GM12878 (cell line): Measurements from ENCODE around the gene PELI1. TPM values are rescaled to one million over a fixed set of nuclear protein-coding genes. Genes with fewer than 3 reads are reported as not detected.

ENCODE experiments used
- ATAC-seq: fragments of 200-7000 bp; cut with Tn5 transposase; 3 replicates; pipeline ENCODE4 v1.9.1; 2020; ENCODE audit warnings: mild to moderate bottlenecking, moderate library complexity
- BruUV-seq: library from RNA; stranded (reverse); fragments of 400-500 nt; replicated peaks from 2 replicates; lab custom pipeline; 2021; lab: Mats Ljungman, UMichigan
- CTCF ChIA-PET: fragments of 300-600 bp; sonication (Branson Sonifier 250); formaldehyde crosslinking; extraction: SDS; loops from one replicate; lab custom pipeline; 2021; ENCODE audit warnings: inconsistent platforms; lab: Yijun Ruan, JAX
- POLR2A ChIA-PET: fragments of 350-600 bp; formaldehyde crosslinking; extraction: SDS; loops from one replicate; lab custom pipeline; 2021; ENCODE audit warnings: inconsistent platforms; lab: Charles Lee
- RAD21 ChIA-PET: fragments of 300-600 bp; sonication (Branson Sonifier 250); formaldehyde crosslinking; loops from one replicate; lab custom pipeline; 2023; ENCODE audit warnings: antibody characterized with exemption; ENCODE audit not compliant: unreplicated experiment; lab: Charles Lee
- SMC1A ChIA-PET: fragments of 300-600 bp; sonication (Branson Sonifier 250); formaldehyde crosslinking; loops from one replicate; lab custom pipeline; 2023; ENCODE audit not compliant: unreplicated experiment, uncharacterized antibody; lab: Charles Lee
- DNase-seq: peaks from one replicate; pipeline ENCODE4 v3.0.0-alpha.2; 2011; ENCODE audit warnings: low read depth, low spot score
- FAIRE-seq: peaks from 3 replicates; lab custom pipeline; 2011; peaks lifted over from hg19 to GRCh38; lab: Jason Lieb, UNC
- H2AFZ ChIP-seq: 2 replicates; pipeline ENCODE4 v1.6.0; 2011; ENCODE audit warnings: low read depth, low read length, control low read depth; ENCODE audit not compliant: control insufficient read depth
- H3K27ac ChIP-seq: 2 replicates; pipeline ENCODE4 v1.5.1; 2011; ENCODE audit warnings: control low read depth; ENCODE audit not compliant: control insufficient read depth, insufficient read depth
- H3K27me3 ChIP-seq, 2 experiments: replicated peaks in 1 of 2; 2 replicates each; pipeline versions ENCODE4 v1.6.0 to v1.6.1; 2011; ENCODE audit warnings: low read length in 1 of 2; ENCODE audit not compliant: control insufficient read depth in 2 of 2, insufficient read depth in 2 of 2
- H3K36me3 ChIP-seq, 2 experiments: 2 replicates each; pipeline ENCODE4 v1.5.1; 2011; ENCODE audit warnings: low read length in 1 of 2; ENCODE audit not compliant: control insufficient read depth in 2 of 2, insufficient read depth in 2 of 2
- H3K4me1 ChIP-seq: 2 replicates; pipeline ENCODE4 v1.6.1; 2011; ENCODE audit warnings: mild to moderate bottlenecking, low read length, moderate library complexity, mixed read lengths; ENCODE audit not compliant: control insufficient read depth, insufficient read depth
- H3K4me2 ChIP-seq: 2 replicates; pipeline ENCODE4 v1.6.0; 2011; ENCODE audit warnings: control low read depth; ENCODE audit not compliant: control insufficient read depth, insufficient read depth
- H3K4me3 ChIP-seq: fragments of 200-600 bp; sonication (generic); 2 replicates; pipeline ENCODE4 v1.5.1; 2016
- H3K79me2 ChIP-seq: 2 replicates; pipeline ENCODE4 v1.6.0; 2011; ENCODE audit warnings: low read length; ENCODE audit not compliant: control insufficient read depth, insufficient read depth
- H3K9ac ChIP-seq: 2 replicates; pipeline ENCODE4 v1.8.0; 2011; ENCODE audit warnings: low read length, control low read depth, mixed read lengths; ENCODE audit not compliant: control insufficient read depth, insufficient read depth
- H3K9me3 ChIP-seq: replicated peaks from 3 replicates; pipeline ENCODE4 v1.5.1; 2011; ENCODE audit warnings: mild to moderate bottlenecking, low read length; ENCODE audit not compliant: control insufficient read depth, insufficient read depth
- H4K20me1 ChIP-seq: 2 replicates; pipeline ENCODE4 v1.6.0; 2011; ENCODE audit not compliant: control insufficient read depth, insufficient read depth
- ELK1 ChIP-seq: IDR thresholded peaks from 2 replicates; pipeline ENCODE4 v1.6.1; 2012; ENCODE audit warnings: low read depth, low read length, improper control_type of control experiment
- GATAD2B ChIP-seq: fragments of 450-650 bp; conservative IDR thresholded peaks from 2 replicates; pipeline ENCODE4 v1.6.1; 2017; ENCODE audit warnings: low read depth, mild to moderate bottlenecking, moderate library complexity
- IRF5 ChIP-seq: fragments of 450-650 bp; IDR thresholded peaks from 2 replicates; pipeline ENCODE4 v1.6.1; 2017; ENCODE audit warnings: borderline replicate concordance
- MEF2A ChIP-seq: IDR thresholded peaks from 2 replicates; pipeline ENCODE4 v1.6.1; 2011; ENCODE audit warnings: low read depth, mild to moderate bottlenecking, low read length, moderate library complexity; ENCODE audit not compliant: insufficient read depth
- MEF2B ChIP-seq: fragments of 450-650 bp; IDR thresholded peaks from 2 replicates; pipeline ENCODE4 v1.6.1; 2018; ENCODE audit warnings: mild to moderate bottlenecking, moderate library complexity; ENCODE audit not compliant: partially characterized antibody, poor library complexity, severe bottlenecking
- MXI1 ChIP-seq: fragments of 150-350 bp; IDR thresholded peaks from 2 replicates; pipeline ENCODE4 v1.6.1; 2011; ENCODE audit warnings: low read depth, mild to moderate bottlenecking, inconsistent platforms, low read length, improper control_type of control experiment
- PKNOX1 ChIP-seq: fragments of 450-650 bp; IDR thresholded peaks from 2 replicates; pipeline ENCODE4 v1.6.1; 2016; ENCODE audit warnings: mild to moderate bottlenecking
- POU2F2 ChIP-seq: IDR thresholded peaks from 3 replicates; pipeline ENCODE4 v1.6.1; 2011; ENCODE audit warnings: low read depth, mild to moderate bottlenecking, low read length, borderline replicate concordance
- SKIL ChIP-seq: fragments of 450-650 bp; IDR thresholded peaks from 2 replicates; pipeline ENCODE4 v1.6.1; 2017; ENCODE audit warnings: mild to moderate bottlenecking, low read depth, inconsistent platforms; ENCODE audit not compliant: poor library complexity, severe bottlenecking
- SMARCA5 ChIP-seq: fragments of 450-650 bp; IDR thresholded peaks from 2 replicates; pipeline ENCODE4 v1.6.1; 2017; ENCODE audit warnings: mild to moderate bottlenecking
- TCF3 ChIP-seq: IDR thresholded peaks from 2 replicates; pipeline ENCODE4 v1.6.1; 2012; ENCODE audit warnings: low read depth, mild to moderate bottlenecking, low read length, borderline replicate concordance; ENCODE audit not compliant: insufficient read depth
- TCF7 ChIP-seq: IDR thresholded peaks from 2 replicates; pipeline ENCODE4 v1.6.1; 2014; ENCODE audit warnings: antibody characterized with exemption, borderline replicate concordance
- ZNF622 ChIP-seq: fragments of 450-650 bp; IDR thresholded peaks from 2 replicates; pipeline ENCODE4 v1.6.1; 2017; ENCODE audit warnings: mild to moderate bottlenecking, inconsistent platforms
- ZZZ3 ChIP-seq: IDR thresholded peaks from 2 replicates; pipeline ENCODE4 v1.6.1; 2011; ENCODE audit warnings: low read depth; ENCODE audit not compliant: control insufficient read depth, insufficient read length
- WGBS: methylation state at CpG from one replicate; pipeline ENCODE4 v1.1.6; 2016; ENCODE audit warnings: low lambda C conversion rate; ENCODE audit not compliant: insufficient replicate concordance, insufficient coverage; ENCODE audit errors: missing lambda C conversion rate; 5-methylcytosine and 5-hydroxymethylcytosine counted together
- in situ Hi-C: fragments of 300-500 bp; cut with MboI; formaldehyde crosslinking; loops from 9 replicates; pipeline ENCODE4 v1.14.3; 2018; ENCODE audit warnings: mixed read lengths
- intact Hi-C: fragments of 100-400 bp; cut with micrococcal nuclease; formaldehyde crosslinking; loops from one replicate; pipeline ENCODE4 v1.14.2; 2022; ENCODE audit not compliant: unreplicated experiment
- polyA plus RNA-seq, 11 experiments: library from polyadenylated mRNA; depleted of rRNA in 4 of 11; unstranded in 6 of 11; stranded (reverse) in 5 of 11; fragments of >200 nt; fragmentation: Nextera tagmentation in 4 of 11; fragmentation: Illumina TruSeq in 1 of 11; extraction: Ambion mirVana in 4 of 11; extraction: Trizol in 1 of 11; gene quantifications; 1 replicate in 1 of 11; 2 replicates in 10 of 11; pipeline versions ENCODE4 v1.2.1 to v1.2.3, GENCODE V29; 2011 to 2016; ENCODE audit warnings: inconsistent platforms in 2 of 11, missing spikeins in 2 of 11, low read depth in 1 of 11
- total RNA-seq, 4 experiments: library from RNA; depleted of rRNA in 3 of 4; stranded (reverse); fragments of >200 nt in 3 of 4; fragmentation: Illumina TruSeq in 1 of 4; extraction: Trizol in 1 of 4; gene quantifications; 2 replicates each; pipeline versions ENCODE4 v1.2.1 to v1.2.3, GENCODE V29; 2013 to 2021

The PELI1 gene
- total and polyA plus RNA-seq, 10 of the 15 experiments (the other 5 are each of a cell fraction or from before 2014, with no cell fraction given): 12.1 to 92.0 (median 39.8) TPM

- no peak for DNase-seq
- BruUV-seq: no TSS peak
- no peaks in the 10 kb centered on the region for H3K9me3 ChIP-seq
- ChIA-PET SMC1A (interaction anchor here (1.0 to 11.0 kb wide), 9 partner anchors 10 to 276 kb away, joined by 3 to 333 read pairs (median 6); no protein-coding TSS in a partner anchor), CTCF (interaction anchor here (1.7 to 14.1 kb wide), 5 partner anchors 259 to 435 kb away, joined by 3 to 420 read pairs (median 7); no protein-coding TSS in a partner anchor), POLR2A (interaction anchor here (1.0 to 4.0 kb wide), 2 partner anchors 55 to 274 kb away, joined by 4 to 25 read pairs; no protein-coding TSS in a partner anchor), RAD21 (interaction anchor here (1.1 to 12.9 kb wide), 8 partner anchors 10 to 435 kb away, joined by 3 to 358 read pairs (median 6); no protein-coding TSS in a partner anchor)
- ATAC-seq: no peak
- in situ Hi-C loops (loop anchor here (5.0 kb wide), 2 partner anchors 275 to 435 kb away; no protein-coding TSS in a partner anchor), intact Hi-C loops (loop anchor here (5.0 kb wide), 1 partner anchor 40 kb away; no protein-coding TSS in a partner anchor)
- WGBS: 97% methylated on average over 3 of the region's 3 CpGs
- H2AFZ ChIP-seq: no peak overlapping the region
- no peak for FAIRE-seq
- no peaks in the 10 kb centered on the region for H3K27me3 ChIP-seq
- H3K4me2 ChIP-seq: no peak overlapping the region
- no peak for TF ChIP-seq MEF2A
- no peak for TF ChIP-seq MEF2B
- TF ChIP-seq POU2F2: no peak
- TF ChIP-seq PKNOX1: no peak
- no peak for TF ChIP-seq ZZZ3
- TF ChIP-seq TCF7: no peak
- no peak for TF ChIP-seq GATAD2B
- TF ChIP-seq MXI1: no peak
- TF ChIP-seq ELK1: no peak
- no peak for TF ChIP-seq SKIL
- TF ChIP-seq TCF3: no peak
- TF ChIP-seq SMARCA5: no peak
- no peak for TF ChIP-seq IRF5
- TF ChIP-seq ZNF622: no peak
- no peaks in the 10 kb centered on the region for H3K36me3 ChIP-seq
- no peak overlapping the region for H3K9ac ChIP-seq
- no peak overlapping the region for H3K27ac ChIP-seq
- peaks cover 25% of the 10 kb centered on the region for H3K4me1 ChIP-seq
- no peaks in the 10 kb centered on the region for H4K20me1 ChIP-seq
- no peaks in the 10 kb centered on the region for H3K79me2 ChIP-seq
- no peak overlapping the region for H3K4me3 ChIP-seq
Observed at GRCh38 chr2:64052463-64053241, 91.6 kb downstream of the PELI1 start.
